ENCODE measurements around the gene COPG2. TPM values are rescaled to one million over a fixed set of nuclear protein-coding genes. Genes with fewer than 3 reads are reported as not detected.

COPG2 gene
- total and polyA plus RNA-seq, 2 donors (not counting 1 experiment from before 2014, with no cell fraction given) = 6.1 to 13.4 TPM

- H3K4me2 ChIP-seq (replicated peaks; ENCODE audit: low read depth, low read length, poor library complexity, severe bottlenecking) = no peak overlapping the region
- TF ChIP-seq CTCF (IDR thresholded peaks at IDR 0.05) (no peak), EZH2 (IDR thresholded peaks at IDR 0.05; ENCODE audit: borderline replicate concordance, insufficient read depth, low read depth, low read length, poor library complexity, severe bottlenecking) (no peak)
- ChIA-PET CTCF (no interaction called here), POLR2A (no interaction called here)
- H4K20me1 ChIP-seq (ENCODE audit: control insufficient read depth, insufficient read depth, low read length, poor library complexity, severe bottlenecking) = no peaks in the 10 kb centered on the region
- no CpG with 5 or more reads among the region's 2 CpGs for WGBS (ENCODE audit: insufficient coverage)
- no peak overlapping the region for H3K27ac ChIP-seq (ENCODE audit: low read length in 2 of 2)
- no peaks in the 10 kb centered on the region for H3K4me1 ChIP-seq (ENCODE audit: control insufficient read depth in 2 of 2, insufficient read depth in 2 of 2, low read length in 2 of 2)
- peaks cover 12 to 13% of the 10 kb centered on the region in 2 experiments for H3K36me3 ChIP-seq (replicated peaks in 1 of 2; ENCODE audit: control extremely low read depth in 1 of 2, control insufficient read depth in 1 of 2, extremely low read depth in 1 of 2, insufficient read depth in 2 of 2, low read length in 1 of 2)
- no peaks in the 10 kb centered on the region for H3K27me3 ChIP-seq (replicated peaks in 1 of 4; ENCODE audit: control extremely low read depth in 1 of 4, control insufficient read depth in 3 of 4, insufficient read depth in 4 of 4, low read length in 3 of 4)
- H2AFZ ChIP-seq (ENCODE audit: insufficient read depth, low read depth, low read length, poor library complexity, severe bottlenecking) = no peak overlapping the region
- no peaks in the 10 kb centered on the region for H3K79me2 ChIP-seq (ENCODE audit: control insufficient read depth, insufficient read depth, low read length)
- no peak for DNase-seq
- ATAC-seq (ENCODE audit: low read depth) = no peak
- Mint-ChIP-seq H3K4me1 (no peaks in the 10 kb centered on the region), H3K4me3 (no peak overlapping the region), H3K27ac (no peak overlapping the region), H3K27me3 (no peaks in the 10 kb centered on the region), H3K9me3 (ENCODE audit: insufficient read depth) (no peaks in the 10 kb centered on the region)
- no peak overlapping the region for H3K4me3 ChIP-seq (ENCODE audit: control extremely low read depth in 1 of 5, extremely low read depth in 1 of 5, insufficient read depth in 1 of 5, low read depth in 2 of 5, low read length in 4 of 5)
- intact Hi-C loops (cut with micrococcal nuclease) = no loop called here
- H3K9me3 ChIP-seq (ENCODE audit: control extremely low read depth in 1 of 3, control insufficient read depth in 2 of 3, insufficient read depth in 1 of 3, low read length in 2 of 3) = no peaks in the 10 kb centered on the region
- no peak overlapping the region for H3K9ac ChIP-seq (ENCODE audit: low read length)
These were observed 167.6 kb downstream of the COPG2 start for GRCh38 chr7:130500910-130501309.

DNA sequence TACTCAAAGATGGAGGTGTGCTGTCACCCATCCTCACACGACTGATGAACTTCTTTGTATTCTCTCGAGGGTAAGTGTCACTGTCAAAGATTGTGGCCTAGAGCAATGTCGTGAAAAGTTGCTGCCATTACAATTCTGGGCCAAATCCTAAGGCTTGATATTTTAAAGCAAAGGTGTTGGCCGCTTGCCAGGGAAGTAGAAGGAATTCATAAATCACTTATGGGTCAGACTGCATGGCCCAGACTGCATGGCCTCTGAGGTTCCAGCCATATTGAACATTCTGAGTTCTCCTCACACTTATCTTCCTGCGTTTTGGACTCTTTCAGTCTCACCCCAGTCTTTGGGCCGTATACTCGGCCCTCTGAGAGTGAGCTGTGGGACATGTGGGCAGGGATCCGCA is 168.1 kb downstream of the COPG2 start:
- Histone ChIP-seq H4K20me1 (ENCODE audit: control insufficient read depth, insufficient read depth, low read length, poor library complexity, severe bottlenecking) (no peaks in the 10 kb centered on the region), H3K4me1 (ENCODE audit: control insufficient read depth in 2 of 2, insufficient read depth in 2 of 2, low read length in 2 of 2) (no peaks in the 10 kb centered on the region), H3K9me3 (ENCODE audit: control extremely low read depth in 1 of 3, control insufficient read depth in 2 of 3, insufficient read depth in 1 of 3, low read length in 2 of 3) (no peaks in the 10 kb centered on the region), H3K4me2 (replicated peaks; ENCODE audit: low read depth, low read length, poor library complexity, severe bottlenecking) (no peak overlapping the region), H3K79me2 (ENCODE audit: control insufficient read depth, insufficient read depth, low read length) (no peaks in the 10 kb centered on the region), H3K27me3 (replicated peaks in 1 of 4; ENCODE audit: control extremely low read depth in 1 of 4, control insufficient read depth in 3 of 4, insufficient read depth in 4 of 4, low read length in 3 of 4) (no peaks in the 10 kb centered on the region), H2AFZ (ENCODE audit: insufficient read depth, low read depth, low read length, poor library complexity, severe bottlenecking) (no peak overlapping the region), H3K9ac (ENCODE audit: low read length) (no peak overlapping the region), H3K27ac (ENCODE audit: low read length in 2 of 2) (no peak overlapping the region), H3K36me3 (replicated peaks in 1 of 2; ENCODE audit: control extremely low read depth in 1 of 2, control insufficient read depth in 1 of 2, extremely low read depth in 1 of 2, insufficient read depth in 2 of 2, low read length in 1 of 2) (peaks cover 12 to 13% of the 10 kb centered on the region in 2 experiments), H3K4me3 (ENCODE audit: control extremely low read depth in 1 of 5, extremely low read depth in 1 of 5, insufficient read depth in 1 of 5, low read depth in 2 of 5, low read length in 4 of 5) (no peak overlapping the region)
- Mint-ChIP-seq H3K27ac (no peak overlapping the region), H3K27me3 (no peaks in the 10 kb centered on the region), H3K4me1 (no peaks in the 10 kb centered on the region), H3K4me3 (no peak overlapping the region), H3K9me3 (ENCODE audit: insufficient read depth) (no peaks in the 10 kb centered on the region)
- CTCF ChIA-PET = no interaction called here
- intact Hi-C loops (cut with micrococcal nuclease) = no loop called here
- ATAC-seq (ENCODE audit: low read depth) = no peak
- 93% methylated on average over 7 of the region's 8 CpGs for WGBS (ENCODE audit: insufficient coverage)
- POLR2A ChIA-PET = interaction anchor here (0.6 kb wide), 1 partner anchor 790 kb away, joined by 3 read pairs; no protein-coding TSS in a partner anchor
- no peak for DNase-seq
- TF ChIP-seq EZH2 (IDR thresholded peaks at IDR 0.05; ENCODE audit: borderline replicate concordance, insufficient read depth, low read depth, low read length, poor library complexity, severe bottlenecking) = no peak
- no peak for TF ChIP-seq CTCF (IDR thresholded peaks at IDR 0.05)

Data from B cell (primary cell).